PC-9 (cell line): ENCODE results near the gene MDFIC2.

ENCODE experiments used
- CTCF ChIP-seq: fragments of 200-600 bp; sonication (generic); conservative IDR thresholded peaks from 2 replicates; pipeline ENCODE4 v1.6.1; 2017; ENCODE audit warnings: mixed run types, antibody characterized with exemption, mild to moderate bottlenecking, moderate library complexity
- EZH2 ChIP-seq: fragments of 200-600 bp; sonication (generic); IDR thresholded peaks from 2 replicates; pipeline ENCODE4 v1.8.0; 2017; ENCODE audit warnings: antibody characterized with exemption, low read depth

DNA sequence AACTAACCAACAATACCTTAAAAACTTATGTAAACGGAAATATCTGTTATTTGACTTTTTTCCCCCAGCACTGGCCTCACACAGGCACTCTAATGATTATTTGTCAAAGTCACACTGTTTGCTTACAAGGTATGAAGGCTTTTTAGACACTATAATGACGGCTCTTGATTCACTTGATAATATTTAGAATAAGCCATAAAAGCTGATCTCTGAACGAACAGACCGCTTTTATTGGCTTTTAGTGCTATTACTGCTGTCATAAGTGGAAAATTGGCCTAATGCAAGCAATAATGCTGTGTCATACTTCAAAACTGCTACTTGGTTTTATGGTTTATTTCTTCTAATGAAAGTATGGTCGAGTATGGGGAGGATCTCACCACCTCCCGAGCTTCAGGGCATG, 35.1 kb downstream of the MDFIC2 start:
- no peak for TF ChIP-seq CTCF
- TF ChIP-seq EZH2: no peak
